Ascending aorta (tissue), 2 donors: ENCODE results near the gene SLC1A3. TPM values are rescaled to one million over a fixed set of nuclear protein-coding genes. Genes with fewer than 3 reads are reported as not detected.

Source experiments
- DNase-seq, 2 donors: peaks; one replicate each; pipeline ENCODE4 v3.0.0-alpha.2; 2019; ENCODE audit warnings: low spot score in 2 of 2
- H3K27ac ChIP-seq, 2 donors: fragments of 200-600 bp; sonication (generic); one replicate each; pipeline ENCODE4 v1.5.1; 2016 to 2017; ENCODE audit warnings: mild to moderate bottlenecking in 1 of 2
- H3K27me3 ChIP-seq: fragments of 200-600 bp; sonication (generic); one replicate; pipeline ENCODE4 v1.5.1; 2017
- H3K36me3 ChIP-seq, 2 donors: fragments of 200-600 bp; sonication (generic); one replicate each; pipeline ENCODE4 v1.5.1; 2016
- H3K4me1 ChIP-seq, 2 donors: fragments of 200-600 bp; sonication (generic); one replicate each; pipeline ENCODE4 v1.5.1; 2016 to 2017; ENCODE audit warnings: mild to moderate bottlenecking in 1 of 2
- H3K4me3 ChIP-seq, 2 donors: fragments of 200-600 bp; sonication (generic); one replicate each; pipeline ENCODE4 v1.5.1; 2016 to 2017; ENCODE audit warnings: mild to moderate bottlenecking in 1 of 2
- H3K9me3 ChIP-seq, 2 donors: fragments of 200-600 bp; sonication (generic); one replicate each; pipeline ENCODE4 v1.5.1; 2016
- CTCF ChIP-seq, 3 experiments: fragments of 200-600 bp in 2 of 3; fragments of 450-650 bp in 1 of 3; sonication (generic) in 2 of 3; IDR thresholded peaks; one replicate each; pipeline ENCODE4 v1.5.1; 2016 to 2019; ENCODE audit warnings: antibody characterized with exemption in 3 of 3, mild to moderate bottlenecking in 1 of 3, moderate library complexity in 1 of 3
- intact Hi-C: fragments of 100-400 bp; cut with DNase I; formaldehyde crosslinking; loops from one replicate; pipeline ENCODE4 v1.15.1; 2023
- total RNA-seq: library from RNA; depleted of rRNA; stranded (reverse); fragments of >200 nt; gene quantifications from one replicate; pipeline ENCODE4 v1.1.0, GENCODE V29; 2016

The SLC1A3 gene
- total RNA-seq, 1 donor from 2014 or later: 3.0 TPM

DNA sequence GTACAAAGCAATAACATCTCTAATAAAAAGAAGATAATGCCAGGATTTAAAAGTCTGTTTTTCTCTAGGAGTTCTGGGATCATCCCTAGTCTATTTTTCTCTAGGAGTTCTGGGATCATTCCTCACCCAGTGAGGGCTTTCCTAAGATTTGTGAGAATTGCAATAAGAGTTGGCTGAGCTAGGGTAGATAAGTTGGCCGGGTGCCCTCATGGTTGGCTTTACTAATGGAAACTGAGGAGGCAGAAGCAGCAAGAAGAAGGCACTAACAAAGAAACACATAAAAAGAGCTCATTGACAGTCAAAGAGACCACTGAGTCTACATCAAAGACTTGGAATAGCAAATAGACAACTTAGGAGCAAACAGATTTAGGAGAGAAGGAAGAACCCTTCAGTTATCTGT lies 4.2 kb downstream of the SLC1A3 start:
- H3K4me3 ChIP-seq: no peak overlapping the region
- H3K4me1 ChIP-seq: peaks cover 0 to 2% of the 10 kb centered on the region in 2 donors
- no peaks in the 10 kb centered on the region for H3K9me3 ChIP-seq
- intact Hi-C loops: no loop called here
- no peak for TF ChIP-seq CTCF (IDR thresholded peaks at IDR 0.05)
- H3K27me3 ChIP-seq: no peaks in the 10 kb centered on the region
- no peak overlapping the region for H3K27ac ChIP-seq
- DNase-seq: no peak
- no peaks in the 10 kb centered on the region for H3K36me3 ChIP-seq

DNA sequence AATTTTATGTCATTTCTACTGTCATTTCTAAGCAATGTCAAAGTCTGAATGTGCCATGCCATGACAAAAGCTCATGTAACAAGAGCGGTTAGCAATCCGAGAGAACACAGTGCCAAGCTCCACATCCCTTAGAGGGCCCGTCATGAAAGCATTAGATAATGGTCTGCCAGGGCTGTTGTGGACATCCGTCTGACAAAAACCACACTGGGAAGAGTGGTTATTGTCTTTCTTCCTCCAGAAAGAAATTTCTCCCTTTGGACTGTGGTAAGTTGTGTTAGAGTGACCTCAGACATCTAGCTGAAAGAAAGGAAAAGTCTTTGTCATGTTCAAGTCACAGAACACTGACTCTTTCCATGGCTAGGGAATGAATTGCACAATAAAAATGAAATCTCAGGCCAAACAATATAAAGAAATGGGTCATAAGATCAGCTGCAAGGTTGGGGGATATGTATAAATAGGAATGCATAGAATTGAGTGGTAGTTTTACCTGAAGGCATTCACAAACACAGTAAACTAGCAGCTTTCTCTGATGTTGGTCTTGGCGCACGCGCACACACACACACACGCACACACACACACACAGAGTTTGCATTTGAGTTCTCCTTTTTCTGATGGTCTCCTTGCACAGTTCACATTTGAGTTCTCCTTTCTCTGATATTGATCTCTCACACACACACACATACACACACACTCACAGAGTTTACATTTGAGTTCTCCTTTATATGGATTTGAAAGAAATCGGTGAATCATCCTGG lies 5.3 kb downstream of the SLC1A3 start:
- peaks cover 0 to 2% of the 10 kb centered on the region in 2 donors for H3K4me1 ChIP-seq
- intact Hi-C loops: no loop called here

GRCh38 chr5:36613241-36613640 lies 6.8 kb downstream of the SLC1A3 start:
- intact Hi-C loops: no loop called here
- H3K27me3 ChIP-seq: no peaks in the 10 kb centered on the region

More for the DNA sequence above, 5.3 kb downstream of the SLC1A3 start:
- H3K27ac ChIP-seq: no peak overlapping the region
- no peaks in the 10 kb centered on the region for H3K36me3 ChIP-seq
- H3K27me3 ChIP-seq: no peaks in the 10 kb centered on the region
- no peak overlapping the region for H3K4me3 ChIP-seq
- DNase-seq: no peak
- no peak for TF ChIP-seq CTCF (IDR thresholded peaks at IDR 0.05)
- no peaks in the 10 kb centered on the region for H3K9me3 ChIP-seq

GRCh38 chr5:36613771-36614656 lies 7.6 kb downstream of the SLC1A3 start:
- Histone ChIP-seq H3K36me3 (no peaks in the 10 kb centered on the region), H3K4me1 (no peaks in the 10 kb centered on the region), H3K27ac (no peak overlapping the region), H3K4me3 (no peak overlapping the region), H3K9me3 (no peaks in the 10 kb centered on the region), H3K27me3 (no peaks in the 10 kb centered on the region)
- DNase-seq: no peak
- no peak for TF ChIP-seq CTCF (IDR thresholded peaks at IDR 0.05)
- intact Hi-C loops: no loop called here

More at GRCh38 chr5:36613241-36613640, 6.8 kb downstream of the SLC1A3 start:
- H3K9me3 ChIP-seq: no peaks in the 10 kb centered on the region
- no peak for DNase-seq
- H3K4me1 ChIP-seq: no peaks in the 10 kb centered on the region
- no peaks in the 10 kb centered on the region for H3K36me3 ChIP-seq
- H3K27ac ChIP-seq: no peak overlapping the region
- TF ChIP-seq CTCF (IDR thresholded peaks at IDR 0.05): no peak
- H3K4me3 ChIP-seq: no peak overlapping the region

DNA sequence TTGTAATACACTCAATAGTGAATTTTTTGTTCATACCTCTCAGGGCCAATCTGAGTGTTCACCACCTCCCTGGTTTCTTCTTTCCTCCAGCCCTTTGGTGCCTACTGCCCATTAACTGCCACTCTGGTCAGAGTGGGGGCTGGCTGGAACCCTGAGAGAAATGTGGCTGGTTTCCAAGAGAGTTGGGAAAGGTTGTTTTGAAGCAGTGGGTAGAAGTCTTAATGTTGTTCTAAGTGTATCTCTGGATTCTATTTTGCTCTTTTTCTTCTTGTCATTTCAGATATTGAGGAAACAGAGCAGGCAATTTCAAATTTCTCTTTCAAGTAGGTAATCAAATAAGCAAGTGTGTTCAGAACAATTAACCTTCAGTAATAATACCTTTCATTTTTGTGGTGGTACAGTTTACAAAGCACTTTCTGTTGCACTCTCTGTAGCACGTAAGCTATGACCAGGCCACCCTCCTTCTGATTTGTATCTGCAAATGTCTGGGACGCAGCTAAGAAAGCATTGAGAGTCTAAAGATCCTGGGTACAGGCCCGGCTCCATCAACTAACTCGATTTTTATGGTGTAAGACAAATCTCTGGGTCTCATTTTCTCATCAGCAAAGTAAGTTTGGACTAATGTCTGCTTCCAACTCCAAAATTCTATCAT lies 8.4 kb downstream of the SLC1A3 start:
- TF ChIP-seq CTCF (IDR thresholded peaks at IDR 0.05): no peak
- no peak overlapping the region for H3K27ac ChIP-seq
- H3K4me1 ChIP-seq: no peaks in the 10 kb centered on the region
- intact Hi-C loops: no loop called here
- H3K36me3 ChIP-seq: no peaks in the 10 kb centered on the region
- DNase-seq: no peak
- no peaks in the 10 kb centered on the region for H3K9me3 ChIP-seq
- no peak overlapping the region for H3K4me3 ChIP-seq
- H3K27me3 ChIP-seq: no peaks in the 10 kb centered on the region
